Glomerular visceral epithelial cell (primary cell): ENCODE results near the gene NPY4R.
"Not testable (repeated sequence)": the region's sequence is repeated elsewhere in the genome, so short reads cannot be mapped to it uniquely, and the experiment has no call there.

ENCODE experiments used
- DNase-seq: peaks from one replicate; pipeline ENCODE4 v3.0.0-alpha.2; 2016; ENCODE audit errors: extremely low spot score

The NPY4R gene

GRCh38 chr10:46457071-46457470, 8.7 kb downstream of the NPY4R start:
- DNase-seq, result not testable (repeated sequence)

GRCh38 chr10:46455992-46456391, 9.8 kb downstream of the NPY4R start:
- DNase-seq, result not testable (repeated sequence)

GRCh38 chr10:46451365-46451764, 14.4 kb downstream of the NPY4R start:
- DNase-seq, result not testable (repeated sequence)

- DNase-seq, result not testable (repeated sequence)
Measured at GRCh38 chr10:46450829-46451228, 14.9 kb downstream of the NPY4R start.

GRCh38 chr10:46447439-46447838, 18.3 kb downstream of the NPY4R start:
- not testable (repeated sequence) for DNase-seq

- not testable (repeated sequence) for DNase-seq
Measured at GRCh38 chr10:46445389-46446122, 20.2 kb downstream of the NPY4R start.

GRCh38 chr10:46443422-46443821, 22.3 kb downstream of the NPY4R start:
- not testable (repeated sequence) for DNase-seq

GRCh38 chr10:46442706-46443275, 23.0 kb downstream of the NPY4R start:
- DNase-seq, result not testable (repeated sequence)

- DNase-seq, result not testable (repeated sequence)
Measured at GRCh38 chr10:46441837-46442278, 23.9 kb downstream of the NPY4R start.

GRCh38 chr10:46440942-46441341, 24.8 kb downstream of the NPY4R start:
- DNase-seq, result not testable (repeated sequence)

GRCh38 chr10:46423550-46423949, 42.2 kb downstream of the NPY4R start:
- DNase-seq, result not testable (repeated sequence)

- DNase-seq, result not testable (repeated sequence)
Measured at GRCh38 chr10:46419570-46420379, 46.0 kb downstream of the NPY4R start.

- not testable (repeated sequence) for DNase-seq
Measured at GRCh38 chr10:46418283-46418682, 47.5 kb downstream of the NPY4R start.

- DNase-seq, result not testable (repeated sequence)
Measured at GRCh38 chr10:46415291-46415690, 50.5 kb downstream of the NPY4R start.

GRCh38 chr10:46412665-46413064, 53.1 kb downstream of the NPY4R start:
- DNase-seq, result not testable (repeated sequence)

- not testable (repeated sequence) for DNase-seq
Measured at GRCh38 chr10:46411123-46411522, 54.6 kb downstream of the NPY4R start.
